Frontal cortex (tissue), 4 donors: Measurements from ENCODE around the gene ZNF641. TPM values are rescaled to one million over a fixed set of nuclear protein-coding genes. Genes with fewer than 3 reads are reported as not detected.
"Not testable (repeated sequence)": the region's sequence is repeated elsewhere in the genome, so short reads cannot be mapped to it uniquely, and the experiment has no call there.

Experiments used
- DNase-seq, 2 donors: peaks; one replicate each; pipeline ENCODE4 v3.0.0; 2012; ENCODE audit warnings: low spot score in 2 of 2
- FAIRE-seq: peaks from 2 replicates; lab custom pipeline; 2012; peaks lifted over from hg19 to GRCh38; lab: Jason Lieb, UNC
- total RNA-seq: library from RNA; depleted of rRNA; stranded (reverse); fragments of >200 nt; gene quantifications from one replicate; pipeline ENCODE4 v1.2.3, GENCODE V29; 2014
- donor health status: control.
- donor health status: control.
- donor health status: control.

The ZNF641 gene
- total RNA-seq, 1 donor from 2014 or later, result 33.4 TPM

GRCh38 chr12:48336564-48336963 is 14.2 kb downstream of the ZNF641 start:
- DNase-seq (no peak), FAIRE-seq (no peak)

GRCh38 chr12:48336061-48336460 is 14.7 kb downstream of the ZNF641 start:
- FAIRE-seq, result no peak
- DNase-seq, result no peak

GRCh38 chr12:48334808-48335207 is 15.9 kb downstream of the ZNF641 start:
- FAIRE-seq, result no peak
- DNase-seq, result no peak

GRCh38 chr12:48333680-48334079 is 17.0 kb downstream of the ZNF641 start:
- DNase-seq, FAIRE-seq: not testable (repeated sequence)

- FAIRE-seq, result no peak
- DNase-seq, result no peak
Observed at GRCh38 chr12:48331399-48331798, 19.3 kb downstream of the ZNF641 start.

GRCh38 chr12:48329199-48329939 is 21.4 kb downstream of the ZNF641 start:
- no peak for FAIRE-seq

GRCh38 chr12:48316491-48316890 is 34.2 kb downstream of the ZNF641 start:
- DNase-seq (no peak), FAIRE-seq (no peak)

More at GRCh38 chr12:48329199-48329939, 21.4 kb downstream of the ZNF641 start:
- DNase-seq, result no peak

- DNase-seq (no peak), FAIRE-seq (no peak)
Observed at GRCh38 chr12:48311313-48311712, 39.4 kb downstream of the ZNF641 start.

- no peak for FAIRE-seq
- DNase-seq, result no peak
Observed at GRCh38 chr12:48307269-48307668, 43.5 kb downstream of the ZNF641 start.

- no peak for FAIRE-seq
Observed at GRCh38 chr12:48305190-48305589, 45.5 kb downstream of the ZNF641 start.

GRCh38 chr12:48302161-48302911 is 48.4 kb downstream of the ZNF641 start:
- no peak for DNase-seq
- FAIRE-seq, result no peak

More at GRCh38 chr12:48305190-48305589, 45.5 kb downstream of the ZNF641 start:
- no peak for DNase-seq

- FAIRE-seq (no peak), DNase-seq (no peak)
Observed at GRCh38 chr12:48300774-48301173, 49.9 kb downstream of the ZNF641 start.

GRCh38 chr12:48296586-48297282 is 54.0 kb downstream of the ZNF641 start:
- FAIRE-seq (no peak), DNase-seq (peak; percentile 17 to 40)

- FAIRE-seq, result no peak
- no peak for DNase-seq
Observed at GRCh38 chr12:48292040-48292439, 58.7 kb downstream of the ZNF641 start.

GRCh38 chr12:48291511-48291910 is 59.2 kb downstream of the ZNF641 start:
- DNase-seq, result no peak
- no peak for FAIRE-seq

GRCh38 chr12:48288387-48289268 is 62.1 kb downstream of the ZNF641 start:
- DNase-seq (no peak), FAIRE-seq (no peak)
